Mucosa of gallbladder (tissue), 1 donor: Measurements from ENCODE around the gene MROH2B. TPM values are rescaled to one million over a fixed set of nuclear protein-coding genes. Genes with fewer than 3 reads are reported as not detected.
"Not testable (repeated sequence)": the region's sequence is repeated elsewhere in the genome, so short reads cannot be mapped to it uniquely, and the experiment has no call there.

Source experiments
- DNase-seq: peaks from one replicate; pipeline ENCODE4 v3.0.0-alpha.2; 2020; ENCODE audit warnings: low spot score
- total RNA-seq: library from RNA; stranded (reverse); gene quantifications from one replicate; pipeline ENCODE4 v1.2.1, GENCODE V29; 2021
- donor health status: DM: no; HTN: no; CAD: no.

The MROH2B gene
- total RNA-seq, 1 donor from 2014 or later, result not detected

GRCh38 chr5:41022600-41022999, 48.5 kb downstream of the MROH2B start:
- not testable (repeated sequence) for DNase-seq

GRCh38 chr5:41012318-41012717, 58.8 kb downstream of the MROH2B start:
- no peak for DNase-seq

GRCh38 chr5:41010572-41010971, 60.6 kb downstream of the MROH2B start:
- DNase-seq, result no peak

- no peak for DNase-seq
These were observed 61.9 kb downstream of the MROH2B start for GRCh38 chr5:41009232-41009631.

GRCh38 chr5:41004931-41005330, 66.2 kb downstream of the MROH2B start:
- no peak for DNase-seq

- DNase-seq, result no peak
These were observed 67.3 kb downstream of the MROH2B start for GRCh38 chr5:41003670-41004376.

GRCh38 chr5:40999966-41000365, 71.2 kb downstream of the MROH2B start:
- no peak for DNase-seq

- DNase-seq, result no peak
These were observed 72.0 kb downstream of the MROH2B start for GRCh38 chr5:40999142-40999541.

GRCh38 chr5:40995801-40996586, 75.1 kb downstream of the MROH2B start:
- DNase-seq, result no peak

- DNase-seq, result no peak
These were observed 79.1 kb downstream of the MROH2B start for GRCh38 chr5:40991981-40992559.

- DNase-seq, result peak; percentile 85
These were observed 79.8 kb downstream of the MROH2B start for GRCh38 chr5:40991168-40991980.

GRCh38 chr5:40988746-40989510, 82.2 kb downstream of the MROH2B start:
- no peak for DNase-seq

- no peak for DNase-seq
These were observed 83.8 kb downstream of the MROH2B start for GRCh38 chr5:40987349-40987748.

GRCh38 chr5:40986666-40987065, 84.5 kb downstream of the MROH2B start:
- no peak for DNase-seq

GRCh38 chr5:40985501-40985900, 85.6 kb downstream of the MROH2B start:
- DNase-seq, result no peak

GRCh38 chr5:40984884-40985283, 86.3 kb downstream of the MROH2B start:
- DNase-seq, result no peak

- no peak for DNase-seq
These were observed 87.4 kb downstream of the MROH2B start for GRCh38 chr5:40983781-40984180.

GRCh38 chr5:40981420-40981819, 89.7 kb downstream of the MROH2B start:
- no peak for DNase-seq

GRCh38 chr5:40976836-40977235, 94.3 kb downstream of the MROH2B start:
- no peak for DNase-seq

GRCh38 chr5:40976041-40976440, 95.1 kb downstream of the MROH2B start:
- DNase-seq, result no peak

GRCh38 chr5:40973364-40974004, 97.7 kb downstream of the MROH2B start:
- DNase-seq, result no peak
